NCI-H526 (cell line): ENCODE results near the gene MS4A18.
"Not testable (repeated sequence)": the region's sequence is repeated elsewhere in the genome, so short reads cannot be mapped to it uniquely, and the experiment has no call there.

Experiments used
- DNase-seq, 2 experiments: peaks; one replicate each; lab custom pipeline; 2025; lab: John Stamatoyannopoulos, UW

MS4A18 gene

GRCh38 chr11:60739114-60739513, 14.6 kb downstream of the MS4A18 start:
- DNase-seq, result no peak

- no peak for DNase-seq
These were observed 16.1 kb downstream of the MS4A18 start for GRCh38 chr11:60740573-60740972.

- DNase-seq, result no peak
These were observed 16.9 kb downstream of the MS4A18 start for GRCh38 chr11:60741421-60741820.

GRCh38 chr11:60743058-60743457, 18.5 kb downstream of the MS4A18 start:
- no peak for DNase-seq

- DNase-seq, result no peak
These were observed 19.6 kb downstream of the MS4A18 start for GRCh38 chr11:60744114-60744513.

- no peak for DNase-seq
These were observed 22.9 kb downstream of the MS4A18 start for GRCh38 chr11:60747359-60747873.

- no peak for DNase-seq
These were observed 23.7 kb downstream of the MS4A18 start for GRCh38 chr11:60748225-60748624.

- DNase-seq, result no peak
These were observed 24.3 kb downstream of the MS4A18 start for GRCh38 chr11:60748821-60749220.

GRCh38 chr11:60750911-60751310, 26.4 kb downstream of the MS4A18 start:
- no peak for DNase-seq

- no peak for DNase-seq
These were observed 28.8 kb downstream of the MS4A18 start for GRCh38 chr11:60753309-60753708.

- no peak for DNase-seq
These were observed 30.4 kb downstream of the MS4A18 start for GRCh38 chr11:60754887-60755286.

GRCh38 chr11:60756307-60757032, 31.9 kb downstream of the MS4A18 start, which contains the start of gene MS4A15:
TSS of gene MS4A15 (plus strand) at chr11:60756867. CDS start at chr11:60763734, 6,867 bp downstream.
- peak; percentile 59 to 65 for DNase-seq

GRCh38 chr11:60757231-60757800, 32.8 kb downstream of the MS4A18 start:
- no peak for DNase-seq

GRCh38 chr11:60758671-60759070, 34.2 kb downstream of the MS4A18 start:
- DNase-seq, result not testable (repeated sequence)

GRCh38 chr11:60759438-60760225, 35.1 kb downstream of the MS4A18 start:
- DNase-seq, result not testable (repeated sequence)

- DNase-seq, result no peak
These were observed 37.1 kb downstream of the MS4A18 start for GRCh38 chr11:60761436-60762190.

GRCh38 chr11:60762851-60763691, 38.6 kb downstream of the MS4A18 start:
- DNase-seq, result peak; percentile 23 to 55

- peak in 1 of 2 experiments; percentile 33 for DNase-seq
These were observed 39.3 kb downstream of the MS4A18 start for GRCh38 chr11:60763692-60764369.

GRCh38 chr11:60764879-60765278, 40.4 kb downstream of the MS4A18 start:
- DNase-seq, result no peak

- DNase-seq, result no peak
These were observed 40.8 kb downstream of the MS4A18 start for GRCh38 chr11:60765355-60765754.
